Ovary (tissue), 3 donors: ENCODE results near the gene POLR3H.

ENCODE experiments used
- CTCF ChIP-seq, 3 donors: fragments of 450-650 bp in 2 of 3; fragments of 200-600 bp in 1 of 3; IDR thresholded peaks; one replicate each; pipeline versions ENCODE4 v1.5.1 to v1.8.0; 2016 to 2022; ENCODE audit warnings: antibody characterized with exemption in 3 of 3, mild to moderate bottlenecking in 1 of 3
- EP300 ChIP-seq: sonication (generic); formaldehyde crosslinking; IDR thresholded peaks from one replicate; pipeline ENCODE4 v1.6.1; 2017; ENCODE audit warnings: antibody characterized with exemption
- POLR2A ChIP-seq: fragments of 450-650 bp; IDR thresholded peaks from one replicate; pipeline ENCODE4 v1.6.1; 2017; ENCODE audit warnings: antibody characterized with exemption, mild to moderate bottlenecking, moderate library complexity
- donor health status: DM: no; HTN: no; CAD: no.

GRCh38 chr22:41505511-41506220 lies 38.6 kb downstream of the POLR3H start:
- no peak for TF ChIP-seq POLR2A
- TF ChIP-seq CTCF (IDR thresholded peaks at IDR 0.05), result no peak
- no peak for TF ChIP-seq EP300
